RKO (cell line): ENCODE data around the gene REV1.
"Not testable (repeated sequence)": the region's sequence is repeated elsewhere in the genome, so short reads cannot be mapped to it uniquely, and the experiment has no call there.

Experiments used
- DNase-seq: peaks from one replicate; pipeline ENCODE4 v3.0.0-alpha.2; 2016; ENCODE audit warnings: low spot score

REV1 gene

DNA sequence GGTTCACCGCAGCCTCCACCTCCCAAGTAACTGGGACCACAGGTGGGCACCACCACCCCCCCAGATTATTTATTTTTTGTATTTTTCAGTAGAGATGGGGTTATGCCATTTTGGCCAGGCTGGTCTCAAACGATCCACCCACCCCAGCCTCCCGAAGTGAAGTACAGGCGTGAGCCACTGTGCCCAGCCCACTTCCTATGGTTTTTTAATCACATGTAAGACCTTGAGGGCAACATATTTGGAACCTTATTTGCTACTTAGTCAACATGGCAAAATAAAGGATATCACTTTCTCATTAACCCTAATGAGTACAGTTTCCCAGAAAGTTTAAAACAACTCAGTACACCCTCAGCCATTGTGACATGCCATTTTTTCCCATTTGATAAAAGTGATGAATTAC lies 88.0 kb downstream of the REV1 start:
- DNase-seq = no peak

DNA sequence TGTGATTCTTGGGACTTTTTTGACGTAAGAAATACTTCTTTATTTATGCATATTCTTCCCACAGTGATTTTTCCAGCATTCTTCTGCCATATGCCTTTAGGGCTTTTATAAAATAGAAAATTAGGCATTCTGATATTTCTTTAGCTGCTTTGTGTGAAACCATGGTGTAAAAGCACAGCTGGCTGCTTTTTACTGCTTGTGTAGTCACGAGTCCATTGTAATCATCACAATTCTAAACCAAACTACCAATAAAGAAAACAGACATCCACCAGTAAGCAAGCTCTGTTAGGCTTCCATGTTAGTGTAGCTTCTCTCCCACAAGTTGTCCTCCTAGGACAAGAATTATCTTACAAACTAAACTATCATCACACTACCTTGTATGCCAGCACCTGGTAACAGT lies 90.0 kb downstream of the REV1 start:
- no peak for DNase-seq

DNA sequence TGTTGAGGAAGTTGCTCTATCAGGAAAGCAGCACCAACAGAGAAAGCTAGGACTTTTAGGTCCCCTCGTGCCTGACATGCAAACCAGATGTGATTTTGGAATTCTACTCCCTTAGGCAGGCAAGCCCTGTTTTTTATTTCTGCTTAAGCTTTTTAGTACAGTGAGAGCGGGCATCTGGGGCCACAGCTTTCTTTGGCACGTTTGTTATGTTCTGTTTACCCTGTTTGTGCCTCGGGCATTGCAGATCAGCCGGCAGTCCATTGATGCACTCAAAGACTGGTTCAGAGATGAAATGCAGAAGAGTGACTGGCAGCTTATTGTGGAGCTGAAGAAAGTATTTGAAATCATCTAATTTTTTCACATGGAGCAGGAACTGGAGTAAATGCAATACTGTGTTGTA lies 90.8 kb downstream of the REV1 start:
- DNase-seq = no peak

DNA sequence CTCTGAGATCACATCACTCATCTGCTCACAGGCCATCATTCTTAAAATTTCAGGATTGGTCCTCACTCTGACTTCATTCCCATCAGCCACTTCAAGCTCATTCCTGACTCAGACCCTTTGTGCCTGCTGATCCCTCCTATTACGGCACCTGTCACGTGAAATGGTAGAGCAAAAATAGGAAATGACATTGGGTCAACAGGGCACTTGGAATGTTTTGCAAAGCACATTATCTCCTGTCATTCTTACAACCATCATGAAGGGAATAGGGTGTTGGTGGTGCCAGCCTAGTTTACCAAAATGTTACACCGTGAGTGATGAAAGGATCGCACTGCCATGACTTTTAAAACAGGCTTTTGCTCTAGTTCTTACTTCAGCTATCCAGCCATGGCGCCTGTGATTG lies 91.5 kb downstream of the REV1 start:
- DNase-seq = no peak

DNA sequence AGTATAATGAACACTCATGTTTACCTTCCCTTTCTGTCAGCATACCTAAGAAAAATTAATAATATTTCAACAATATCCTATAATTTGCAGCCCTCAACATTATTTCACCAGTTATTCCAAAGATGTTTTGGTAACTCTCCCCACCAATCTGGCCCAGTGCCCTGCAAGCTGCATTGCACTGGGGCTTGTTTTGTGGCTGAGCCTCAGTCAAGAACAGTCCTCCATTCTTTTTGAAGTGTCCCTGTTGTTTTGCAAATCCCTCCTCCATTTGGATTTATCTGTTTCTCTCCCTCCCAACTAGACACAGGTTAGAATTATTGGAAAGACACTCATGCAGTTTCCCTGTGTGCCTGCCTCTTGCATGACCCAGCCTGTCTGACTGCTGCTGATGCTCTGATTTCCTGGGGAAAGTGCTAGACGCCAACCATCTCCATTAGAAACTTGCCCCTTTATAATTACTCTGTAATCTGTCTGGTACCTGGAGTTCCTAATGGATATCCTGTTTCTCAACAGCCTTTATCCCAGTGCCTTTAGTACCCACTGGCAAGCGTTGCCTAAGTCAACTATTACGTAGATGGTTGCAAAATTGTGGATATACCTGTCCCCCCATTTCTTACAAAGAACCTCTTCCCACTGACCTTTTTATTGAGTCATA lies 92.4 kb downstream of the REV1 start:
- no peak for DNase-seq

DNA sequence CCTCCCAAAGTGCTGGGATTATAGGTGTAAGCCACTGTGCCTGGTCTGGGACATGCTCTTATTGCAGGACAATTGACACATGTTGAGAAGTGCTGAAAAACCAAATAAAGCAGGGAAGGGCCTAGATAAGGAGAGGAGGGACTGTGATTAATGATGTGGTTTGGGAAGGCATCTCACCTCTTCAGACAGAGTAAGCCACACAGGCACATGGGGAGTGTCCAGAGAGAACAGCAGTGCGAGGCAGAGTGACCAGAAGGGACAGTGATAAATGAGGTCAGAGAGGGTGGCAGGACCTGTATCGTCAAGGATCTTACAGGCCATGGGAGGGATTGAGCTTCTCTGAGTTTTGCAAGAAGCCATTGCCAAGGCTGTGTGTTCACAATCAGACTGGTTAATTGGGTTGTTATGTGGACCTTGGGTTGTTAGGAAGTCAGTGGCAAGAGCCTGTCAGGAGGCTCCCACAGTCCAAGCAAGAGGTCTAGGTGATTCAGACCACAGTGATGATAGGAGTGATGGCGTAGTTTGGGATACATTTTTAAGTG lies 94.2 kb downstream of the REV1 start:
- no peak for DNase-seq

DNA sequence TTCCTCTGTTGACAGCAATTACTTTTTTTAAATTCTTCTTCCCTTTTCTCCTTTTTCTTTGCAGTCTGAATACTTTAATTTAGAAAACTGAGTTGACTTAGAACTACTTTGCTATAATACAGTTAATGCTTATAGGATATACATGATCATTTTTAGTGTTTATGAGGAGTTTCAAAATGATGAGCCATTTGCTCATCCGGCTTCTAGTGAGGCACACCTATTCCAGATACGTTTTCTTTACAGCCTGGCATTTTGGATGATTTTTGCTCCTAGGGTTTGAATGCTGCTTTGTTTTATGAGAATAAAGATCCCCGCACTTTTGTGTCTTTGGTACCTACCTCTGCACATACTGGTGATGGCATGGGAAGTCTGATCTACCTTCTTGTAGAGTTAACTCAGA lies 99.9 kb downstream of the REV1 start:
- peak; percentile 27 for DNase-seq

DNA sequence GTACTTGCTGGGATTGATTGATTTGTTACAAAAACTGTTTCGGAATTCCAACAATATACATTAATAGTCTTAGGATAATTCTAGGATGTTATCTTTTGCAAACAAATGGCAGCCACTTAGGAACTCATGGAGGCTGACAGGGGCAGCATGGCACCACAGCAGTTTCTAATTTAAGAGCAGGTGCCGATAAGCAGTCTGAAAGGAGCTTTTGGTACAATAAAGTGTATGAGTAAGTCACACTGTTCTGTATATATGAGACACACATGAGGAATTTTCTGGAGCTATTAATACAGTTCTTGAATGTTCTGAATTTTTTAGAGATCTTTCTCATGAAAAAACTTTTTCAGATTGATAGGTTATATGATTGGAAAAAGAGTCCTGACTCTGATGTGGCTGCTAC lies 100.4 kb downstream of the REV1 start:
- peak; percentile 32 for DNase-seq

DNA sequence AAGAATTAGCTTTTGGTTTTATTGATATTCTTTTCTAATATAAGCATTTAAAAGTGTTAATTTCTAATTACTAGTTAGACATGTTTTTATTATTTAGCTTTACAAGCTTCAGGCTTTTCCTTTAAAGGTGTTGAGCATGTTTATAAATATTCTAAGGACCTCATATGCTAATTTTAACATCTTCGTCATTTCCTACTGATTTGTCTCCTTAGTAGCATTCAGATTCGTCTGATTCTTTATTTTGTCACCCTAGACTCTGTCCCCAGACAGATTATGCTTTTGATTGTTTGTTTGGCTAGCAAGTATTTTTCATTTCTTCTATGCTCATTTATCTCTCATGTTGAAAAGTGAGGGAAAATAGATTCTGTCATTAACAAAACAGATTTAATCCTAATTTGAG lies 100.9 kb downstream of the REV1 start:
- no peak for DNase-seq

DNA sequence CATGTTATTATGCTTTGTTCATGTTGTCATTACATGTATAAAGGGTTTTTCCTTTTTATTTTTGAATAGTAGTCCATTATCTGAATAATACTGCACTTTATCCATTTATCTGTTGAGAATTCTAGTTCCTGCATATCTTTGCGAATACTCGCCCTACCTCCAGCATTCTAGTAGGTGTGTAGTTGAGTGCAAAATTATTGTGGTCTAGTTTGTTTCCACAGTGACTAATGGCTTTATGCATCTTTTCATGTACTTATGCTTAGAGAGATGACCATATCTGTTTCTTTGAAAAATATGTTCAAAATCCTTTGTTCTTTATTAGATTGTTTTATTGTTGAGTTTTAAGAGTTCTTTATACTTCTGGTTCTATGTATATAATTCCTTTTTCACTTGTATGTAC lies 103.8 kb downstream of the REV1 start:
- no peak for DNase-seq

DNA sequence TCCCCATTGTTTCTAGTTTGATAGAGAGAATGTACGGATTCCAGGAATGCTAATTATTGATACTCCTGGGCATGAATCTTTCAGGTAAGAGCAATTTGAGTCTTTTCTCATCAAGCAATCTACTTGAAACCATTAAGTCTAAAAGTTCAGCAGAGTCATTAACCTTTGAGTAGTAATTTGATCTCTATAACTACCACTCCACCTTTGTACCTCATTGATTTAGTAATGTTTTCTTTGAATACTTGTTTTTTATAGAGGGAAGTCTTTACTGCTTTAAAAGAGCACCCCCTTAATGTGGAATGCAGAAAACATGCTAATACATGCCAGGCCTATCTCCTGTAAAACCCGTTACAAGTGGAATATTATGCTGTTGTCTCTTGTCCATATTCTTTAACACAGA lies 107.7 kb downstream of the REV1 start:
- no peak for DNase-seq

DNA sequence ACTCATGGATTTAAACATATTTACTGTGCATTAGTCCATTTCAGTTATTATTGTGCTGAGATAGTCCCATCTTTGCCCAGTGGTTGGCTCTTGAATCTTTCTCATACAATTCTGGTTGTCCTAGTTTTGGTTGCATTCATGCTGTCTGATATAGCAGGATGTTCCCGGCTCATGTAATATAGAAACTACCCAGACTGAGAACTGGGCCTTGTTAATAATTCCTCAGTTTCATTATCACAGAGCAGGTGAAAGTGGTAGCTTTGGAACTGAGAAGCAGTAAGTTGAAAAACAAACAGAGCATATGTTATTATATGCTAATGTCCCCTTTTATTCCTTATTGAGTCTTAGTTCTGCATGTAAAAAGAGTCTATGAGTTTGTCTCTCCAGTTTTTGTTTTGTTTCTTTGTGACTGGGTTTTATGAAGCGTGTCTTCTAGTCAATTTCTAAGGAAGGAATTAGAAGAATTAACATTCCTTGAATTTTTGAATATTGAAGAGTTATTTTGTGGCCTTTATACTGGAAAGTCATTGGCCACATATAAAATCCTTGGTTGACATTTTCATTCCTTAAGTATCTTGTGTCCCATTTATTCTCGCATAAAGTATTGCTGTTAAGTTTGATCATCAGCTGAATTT lies 109.3 kb downstream of the REV1 start:
- DNase-seq = no peak

DNA sequence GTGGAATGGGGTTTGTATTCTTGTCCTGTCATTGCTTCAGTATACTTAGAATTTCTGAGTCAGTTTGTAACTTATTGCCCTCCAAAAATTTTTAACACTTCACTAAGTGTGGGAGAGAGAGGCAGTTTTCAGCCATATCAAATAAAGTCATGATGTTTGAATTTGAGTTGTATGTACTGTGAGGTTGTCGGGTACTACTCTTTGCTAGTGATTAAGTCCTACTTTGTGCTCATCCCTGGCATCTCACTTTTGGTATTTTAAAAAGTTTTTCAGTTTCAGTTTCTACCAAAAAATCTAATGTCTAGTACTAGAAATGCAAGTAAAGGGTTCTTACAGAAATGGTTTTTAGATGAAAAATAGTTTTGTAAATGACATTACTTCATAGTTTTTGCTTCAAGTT lies 111.9 kb downstream of the REV1 start:
- DNase-seq = no peak

DNA sequence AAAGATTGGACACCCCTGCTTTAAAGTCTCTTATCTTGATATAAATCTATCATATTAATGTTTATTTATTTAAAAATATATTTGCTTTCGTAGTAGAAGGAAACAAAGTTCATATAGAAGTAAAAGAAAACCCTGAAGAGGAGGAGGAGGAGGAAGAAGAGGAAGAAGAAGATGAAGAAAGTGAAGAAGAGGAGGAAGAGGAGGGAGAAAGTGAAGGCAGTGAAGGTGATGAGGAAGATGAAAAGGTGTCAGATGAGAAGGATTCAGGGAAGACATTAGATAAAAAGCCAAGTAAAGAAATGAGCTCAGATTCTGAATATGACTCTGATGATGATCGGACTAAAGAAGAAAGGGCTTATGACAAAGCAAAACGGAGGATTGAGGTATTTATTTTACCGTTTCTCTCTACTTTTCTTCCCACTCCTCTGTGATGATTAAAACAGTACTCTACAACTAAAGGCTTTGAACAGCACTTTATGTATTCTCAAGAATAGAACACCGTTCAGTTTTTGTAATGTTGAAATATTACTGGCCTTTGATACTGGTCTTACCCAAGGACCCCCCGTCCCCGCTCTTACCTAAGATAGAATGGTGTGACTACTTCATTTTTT lies 113.5 kb downstream of the REV1 start:
- no peak for DNase-seq

DNA sequence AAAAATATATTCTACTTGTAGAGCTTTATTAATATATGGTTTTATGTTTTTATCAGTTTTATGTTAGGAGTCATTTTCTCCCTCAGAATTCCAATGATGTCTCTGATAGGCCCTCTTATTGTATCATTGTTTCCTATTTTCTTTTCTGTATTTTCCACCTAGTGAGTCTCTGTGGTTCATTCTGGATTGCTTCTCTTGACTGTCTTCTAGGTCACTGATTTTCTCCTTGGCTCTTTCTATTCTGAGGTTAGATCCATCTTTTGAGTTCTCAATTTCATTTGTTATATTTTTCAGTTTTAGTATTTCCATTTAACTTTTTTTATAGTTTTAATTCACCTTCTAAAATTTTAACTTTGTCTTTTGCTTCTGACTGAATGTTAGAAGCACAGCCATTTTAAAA lies 115.1 kb downstream of the REV1 start:
- no peak for DNase-seq

DNA sequence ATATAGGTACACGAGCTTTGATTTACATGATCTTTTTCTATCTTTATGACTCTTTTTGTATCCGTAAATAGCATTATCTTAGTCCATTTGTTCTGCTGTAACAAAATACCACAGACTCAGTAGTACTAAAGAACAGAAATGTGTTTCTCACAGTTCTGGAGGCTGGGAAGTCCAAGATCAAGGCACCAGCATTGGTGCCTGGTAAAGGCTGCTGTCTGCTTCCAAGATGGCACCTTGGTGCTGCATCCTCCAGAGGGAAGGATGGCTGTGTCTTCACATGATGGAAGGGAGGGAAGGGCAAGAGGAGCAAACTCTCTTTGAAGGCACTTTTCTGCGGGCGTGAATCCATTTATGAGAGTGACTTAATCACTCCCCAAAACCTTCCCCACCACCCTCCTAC lies 116.7 kb downstream of the REV1 start:
- no peak for DNase-seq

DNA sequence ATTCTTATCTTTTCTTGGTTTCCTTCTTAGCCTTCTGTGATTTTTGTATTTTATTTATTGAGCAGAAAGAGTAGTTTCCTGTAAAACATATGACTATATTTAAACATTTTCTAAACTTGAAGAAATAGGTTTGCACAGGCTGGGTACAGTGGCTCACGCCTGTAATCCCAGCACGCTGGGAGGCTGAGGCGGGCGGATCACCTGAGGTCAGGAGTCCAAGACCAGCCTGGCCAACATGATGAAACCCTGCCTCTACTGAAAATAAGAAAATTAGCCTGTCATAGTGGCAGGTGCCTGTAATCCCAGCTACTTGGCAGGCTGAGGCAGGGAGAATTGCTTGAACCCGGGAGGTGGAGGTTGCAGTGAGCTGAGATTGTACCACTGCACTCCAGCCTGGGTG lies 121.0 kb downstream of the REV1 start:
- not testable (repeated sequence) for DNase-seq

DNA sequence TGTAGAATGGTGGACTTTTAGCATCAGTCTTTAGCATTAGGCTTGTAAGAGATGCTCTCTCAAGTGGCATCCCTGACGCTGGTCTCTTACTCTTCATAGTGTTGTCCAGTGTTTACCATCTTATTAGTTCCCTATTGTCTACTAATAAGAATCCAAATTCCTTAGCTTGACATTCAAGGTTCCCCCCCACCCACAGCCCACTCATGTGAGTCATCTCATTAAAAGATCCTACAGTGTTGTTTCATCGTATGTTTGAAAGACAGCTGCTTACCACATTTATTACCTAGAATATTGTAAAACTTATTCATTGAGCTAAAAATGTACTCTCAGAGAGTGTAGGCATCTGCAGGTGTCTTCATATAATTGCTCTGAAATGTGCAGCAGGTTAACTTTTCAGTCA lies 124.2 kb downstream of the REV1 start:
- DNase-seq = no peak

DNA sequence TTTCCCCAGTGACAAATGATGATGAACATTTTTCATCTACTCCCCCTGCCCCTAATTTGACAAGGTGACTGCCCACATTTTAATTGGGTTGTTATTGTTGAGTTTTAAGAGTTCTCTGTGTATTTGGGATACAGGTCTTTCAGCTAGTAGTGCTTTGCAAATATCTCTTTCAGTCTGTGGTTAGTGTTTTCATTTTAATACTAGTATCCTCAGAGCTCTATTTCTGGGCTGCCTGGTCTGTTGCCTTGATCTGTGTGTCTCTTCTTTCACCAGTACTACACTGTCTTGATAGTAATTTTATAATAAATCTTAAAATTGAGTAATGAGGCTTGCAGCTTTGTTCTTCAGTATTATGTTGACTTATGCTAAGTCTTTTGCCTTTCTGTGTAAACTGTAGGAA lies 133.0 kb downstream of the REV1 start:
- no peak for DNase-seq

DNA sequence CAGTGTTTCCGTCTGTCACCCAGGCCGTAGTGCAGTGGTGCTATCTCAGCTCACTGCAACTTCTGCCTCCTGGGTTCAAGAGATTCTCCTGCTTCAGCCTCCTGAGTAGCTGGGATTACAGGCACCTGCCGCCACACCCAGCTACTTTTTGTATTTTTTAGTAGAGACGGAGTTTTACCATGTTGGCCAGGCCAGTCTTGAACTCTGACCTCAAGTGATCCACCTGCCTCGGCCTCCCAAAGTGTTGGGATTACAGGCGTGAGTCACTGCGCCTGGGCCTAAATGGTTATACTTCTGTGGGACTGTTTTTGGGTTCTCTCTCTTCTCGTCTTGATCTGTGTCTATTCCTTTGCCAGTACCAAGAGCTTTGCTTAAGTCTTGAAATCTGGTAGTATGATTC lies 135.0 kb downstream of the REV1 start:
- not testable (repeated sequence) for DNase-seq

DNA sequence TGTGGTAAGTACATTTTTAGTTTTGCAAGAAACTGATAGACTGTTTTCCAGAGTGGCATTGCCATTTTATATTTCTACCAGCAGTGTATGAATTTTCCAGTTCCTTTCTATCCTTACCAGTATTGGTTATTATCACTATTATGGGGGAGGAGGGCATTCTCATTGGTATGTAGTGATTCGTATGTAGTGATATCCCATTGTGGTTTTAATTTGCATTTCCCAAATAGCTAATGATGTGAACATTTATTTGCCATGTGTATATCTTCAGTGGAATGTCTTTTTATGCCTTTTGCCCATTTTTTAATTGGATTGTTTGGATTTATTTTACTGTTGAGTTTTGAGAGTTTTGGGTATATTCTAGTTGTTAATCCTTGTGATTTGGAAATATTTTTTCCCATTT lies 135.7 kb downstream of the REV1 start:
- DNase-seq = no peak
